IPS DF 4.7 (cell line): ENCODE measurements around the gene TSPYL4.

ENCODE experiments used
- DNase-seq: peaks from one replicate; pipeline ENCODE4 v3.0.0-alpha.2; 2013; ENCODE audit warnings: low spot score; ENCODE audit errors: extremely low read depth

The TSPYL4 gene

DNA sequence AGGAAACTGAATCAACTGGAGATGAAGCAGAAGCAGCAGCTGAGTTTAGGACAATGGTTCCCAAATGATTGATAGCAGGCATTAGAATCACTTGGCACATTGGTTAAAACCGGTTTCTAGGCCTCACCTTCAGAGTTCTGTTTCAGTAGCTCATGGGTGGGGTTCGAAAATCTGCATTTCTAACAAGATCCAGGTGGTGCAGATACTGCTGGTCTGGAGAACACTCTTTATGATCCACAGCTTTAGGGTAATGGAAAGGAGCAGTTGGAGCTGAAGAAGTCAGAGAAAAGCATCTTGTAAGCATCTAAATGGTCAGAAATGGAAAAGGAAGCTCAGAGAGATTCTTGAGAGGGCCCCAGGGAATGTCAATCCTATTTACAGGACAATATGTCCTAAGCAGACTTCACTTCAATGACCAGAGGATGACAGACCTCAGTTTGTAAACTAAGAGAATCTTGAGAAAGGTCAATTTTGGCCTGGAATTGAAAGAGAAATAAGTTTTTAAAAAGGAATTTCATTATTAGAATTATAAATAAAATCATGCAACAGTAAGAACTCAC is 17.4 kb upstream of the TSPYL4 start:
- no peak for DNase-seq

DNA sequence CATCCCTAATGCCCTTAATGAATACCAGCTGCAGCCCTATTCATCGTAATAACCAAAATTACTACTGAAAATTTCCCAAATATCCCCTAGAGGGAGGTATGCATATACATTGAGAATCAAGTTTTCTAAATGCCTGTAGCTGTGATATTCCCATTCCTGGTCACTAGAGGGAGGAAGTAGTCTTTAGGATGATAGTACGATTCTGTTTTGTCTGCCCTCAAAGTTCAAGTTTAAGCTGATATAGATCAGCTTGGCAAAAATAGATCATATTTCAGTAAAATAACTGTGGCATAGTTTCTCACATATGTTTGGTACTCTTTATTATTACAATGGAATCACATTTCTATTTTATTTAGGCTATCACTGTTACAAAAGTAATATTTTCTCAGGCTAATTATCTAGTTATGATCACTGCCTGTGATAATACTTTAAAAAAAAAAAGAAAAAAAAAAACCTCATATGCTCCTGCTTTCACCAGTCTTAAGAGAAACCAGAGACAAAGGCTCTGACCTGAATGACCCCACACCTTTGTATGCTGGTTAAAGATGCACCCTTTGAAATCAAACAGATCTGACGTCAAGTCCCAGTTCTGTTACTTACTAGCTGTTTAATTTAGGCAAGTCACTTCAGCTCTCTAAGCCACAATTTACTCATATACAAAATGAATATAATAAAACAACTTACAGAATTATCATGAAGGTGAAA is 14.9 kb upstream of the TSPYL4 start:
- no peak for DNase-seq

DNA sequence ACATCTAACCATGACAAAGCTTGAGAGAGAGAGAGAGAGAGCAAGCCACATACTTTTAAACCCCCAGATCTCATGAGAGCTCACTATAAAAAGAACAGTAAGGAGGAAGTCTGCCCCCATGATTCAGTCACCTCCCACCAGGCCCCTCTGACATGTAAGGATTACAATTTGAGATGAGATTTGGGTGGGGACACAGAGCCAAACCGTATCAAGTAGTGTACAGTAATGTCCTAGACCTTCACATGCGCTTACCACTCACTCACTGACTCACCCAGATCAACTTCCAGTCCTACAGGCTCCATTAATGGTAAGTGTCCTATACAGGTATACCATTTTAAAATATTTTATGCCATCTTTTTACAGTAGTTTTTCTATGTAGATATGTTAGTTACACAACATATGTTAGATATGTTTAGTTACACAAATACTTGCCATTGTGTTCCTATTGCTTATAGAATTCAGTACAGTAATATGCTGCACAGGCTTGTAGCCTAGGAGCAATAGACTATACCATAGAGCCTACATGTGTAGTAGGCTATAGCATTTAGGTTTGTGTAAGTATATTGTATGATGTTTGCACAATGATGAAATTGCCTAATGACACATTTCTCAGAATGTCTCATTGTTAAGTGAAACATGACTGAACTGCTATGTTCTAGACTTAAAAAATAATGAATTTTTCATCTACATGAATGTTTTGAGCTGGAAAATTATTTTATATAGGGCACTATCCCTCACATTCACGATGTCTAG is 14.1 kb upstream of the TSPYL4 start:
- no peak for DNase-seq

DNA sequence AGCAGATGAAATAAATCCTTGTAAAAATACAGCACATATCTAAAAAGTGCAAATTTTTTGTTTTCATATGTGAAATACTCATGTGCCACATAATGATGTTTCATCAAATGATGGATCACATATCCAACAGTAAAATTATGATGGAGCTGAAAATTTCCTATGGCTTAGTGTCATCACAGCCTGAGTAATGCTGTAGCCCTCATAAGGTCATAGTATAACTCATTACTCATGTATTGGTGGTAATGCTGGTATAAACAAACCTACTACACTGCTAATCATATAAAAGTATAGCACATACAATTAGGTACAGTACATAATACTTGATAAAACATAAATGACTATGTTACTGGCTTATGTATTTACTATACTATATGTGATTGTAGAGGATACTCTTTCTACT is 12.9 kb upstream of the TSPYL4 start:
- DNase-seq = no peak

DNA sequence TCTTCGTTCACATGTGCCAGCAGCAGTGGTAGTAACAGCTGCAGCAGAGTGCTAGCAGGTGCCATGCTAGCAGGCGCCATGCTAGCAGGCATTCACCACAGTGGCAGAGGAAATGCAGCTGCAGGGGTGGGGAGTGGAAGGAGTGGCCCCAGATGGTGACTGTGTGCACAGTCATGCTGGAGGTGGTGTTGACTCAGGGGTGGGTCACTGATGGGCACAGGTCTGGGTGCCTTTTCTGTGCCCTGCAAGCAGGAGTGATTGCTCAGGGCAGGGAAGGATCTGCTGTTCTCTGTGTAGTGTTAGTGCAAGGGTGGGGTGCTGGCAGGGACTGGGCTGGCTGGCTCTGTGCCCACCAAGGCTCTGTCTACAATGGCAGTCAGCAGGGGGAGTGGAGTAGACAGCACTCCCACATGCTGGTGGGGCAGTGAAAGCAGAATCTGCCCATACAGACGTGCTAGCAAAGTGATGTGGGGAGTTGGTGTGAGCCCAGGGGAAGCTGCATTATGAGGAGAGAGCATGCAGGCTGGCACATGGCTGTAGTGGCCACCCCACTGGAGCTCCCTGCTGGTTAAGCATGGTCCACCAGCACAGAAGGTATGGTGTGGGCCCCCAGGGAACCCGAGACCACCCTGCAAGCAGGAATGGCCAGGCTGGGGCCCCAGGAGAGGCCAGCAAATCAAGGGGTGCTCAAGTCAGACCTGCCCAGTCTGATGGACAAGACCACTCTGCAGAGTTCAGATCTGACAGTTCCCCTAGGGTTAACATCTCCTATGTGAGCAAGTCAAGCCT is 11.4 kb upstream of the TSPYL4 start:
- no peak for DNase-seq

DNA sequence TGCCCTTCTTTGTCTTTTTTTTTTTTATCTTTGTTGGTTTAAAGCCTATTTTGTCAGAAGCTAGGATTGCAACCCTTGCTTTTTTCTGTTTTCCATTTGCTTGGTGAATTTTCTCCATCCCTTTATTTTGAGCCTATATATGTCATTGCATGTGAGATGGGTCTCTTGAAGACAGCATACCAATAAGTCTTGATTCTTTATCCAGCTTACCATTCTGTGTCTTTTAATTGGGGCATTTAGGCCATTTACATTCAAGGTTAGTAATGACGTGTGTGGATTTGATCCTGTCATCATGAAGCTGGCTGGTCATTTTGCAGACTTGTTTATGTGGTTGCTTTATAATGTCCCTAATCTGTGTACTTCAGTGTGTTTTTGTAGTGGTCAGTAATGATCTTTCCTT is 9.5 kb upstream of the TSPYL4 start:
- no peak for DNase-seq

DNA sequence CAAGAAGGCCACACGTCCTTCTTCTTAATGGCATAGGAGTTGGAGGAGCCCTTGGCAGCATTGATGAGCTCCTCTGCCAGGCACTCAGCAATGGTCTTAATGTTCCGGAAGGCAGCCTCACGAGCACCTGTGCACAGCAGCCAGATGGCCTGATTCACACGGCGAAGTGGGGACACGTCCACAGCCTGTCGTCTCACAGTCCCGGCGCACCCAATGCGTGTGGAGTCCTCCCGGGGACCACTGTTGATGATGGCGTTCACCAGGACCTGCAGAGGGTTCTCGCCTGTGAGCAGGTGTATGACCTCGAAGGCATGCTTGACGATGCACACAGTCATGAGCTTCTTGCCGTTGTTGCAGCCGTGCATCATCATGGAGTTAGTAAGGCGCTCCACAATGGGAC is 4.6 kb upstream of the TSPYL4 start:
- DNase-seq = no peak

DNA sequence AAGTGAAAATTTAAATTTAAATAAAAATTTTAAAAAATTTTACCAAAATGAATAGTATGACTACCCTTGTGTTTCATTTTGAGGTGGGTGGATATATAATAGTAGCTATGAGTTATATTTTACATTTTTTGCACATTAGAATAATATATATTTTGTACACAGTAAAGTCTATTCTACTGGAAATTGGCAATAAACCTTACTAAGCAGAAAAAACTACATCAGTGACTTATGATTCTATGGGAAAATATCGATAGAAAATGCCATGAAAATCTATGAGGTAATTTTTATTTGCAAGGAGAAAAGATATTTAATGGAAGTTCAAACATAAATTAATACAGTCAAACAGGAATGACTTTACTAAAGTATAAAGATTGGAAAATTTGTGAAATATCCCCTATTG is 2.8 kb upstream of the TSPYL4 start:
- no peak for DNase-seq

DNA sequence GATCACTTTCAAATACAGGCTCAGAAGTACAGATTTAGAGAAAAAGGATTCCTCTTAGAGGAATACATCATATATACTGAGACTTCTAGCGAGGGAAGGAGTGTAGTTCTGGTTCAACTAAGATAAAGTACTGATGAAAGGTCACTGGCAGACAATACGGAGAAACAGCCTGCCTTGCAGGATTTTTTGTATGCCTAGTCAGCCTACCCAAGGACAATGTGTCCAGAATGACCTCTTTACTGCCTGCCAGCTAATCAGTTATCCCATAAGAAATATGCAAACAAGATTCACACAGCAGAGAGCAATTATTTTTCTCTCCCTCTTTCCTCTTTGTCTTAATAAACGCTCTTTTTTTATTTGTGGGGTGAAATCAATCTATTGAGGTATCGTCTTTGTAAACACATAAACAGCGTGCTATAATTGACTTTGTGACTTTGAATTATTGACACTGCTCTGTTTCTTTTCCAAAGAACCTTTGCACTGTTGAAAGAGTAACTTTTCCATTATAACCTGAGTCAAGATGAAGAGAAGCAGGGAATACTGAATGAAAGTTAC is 1.4 kb upstream of the TSPYL4 start:
- DNase-seq = no peak

DNA sequence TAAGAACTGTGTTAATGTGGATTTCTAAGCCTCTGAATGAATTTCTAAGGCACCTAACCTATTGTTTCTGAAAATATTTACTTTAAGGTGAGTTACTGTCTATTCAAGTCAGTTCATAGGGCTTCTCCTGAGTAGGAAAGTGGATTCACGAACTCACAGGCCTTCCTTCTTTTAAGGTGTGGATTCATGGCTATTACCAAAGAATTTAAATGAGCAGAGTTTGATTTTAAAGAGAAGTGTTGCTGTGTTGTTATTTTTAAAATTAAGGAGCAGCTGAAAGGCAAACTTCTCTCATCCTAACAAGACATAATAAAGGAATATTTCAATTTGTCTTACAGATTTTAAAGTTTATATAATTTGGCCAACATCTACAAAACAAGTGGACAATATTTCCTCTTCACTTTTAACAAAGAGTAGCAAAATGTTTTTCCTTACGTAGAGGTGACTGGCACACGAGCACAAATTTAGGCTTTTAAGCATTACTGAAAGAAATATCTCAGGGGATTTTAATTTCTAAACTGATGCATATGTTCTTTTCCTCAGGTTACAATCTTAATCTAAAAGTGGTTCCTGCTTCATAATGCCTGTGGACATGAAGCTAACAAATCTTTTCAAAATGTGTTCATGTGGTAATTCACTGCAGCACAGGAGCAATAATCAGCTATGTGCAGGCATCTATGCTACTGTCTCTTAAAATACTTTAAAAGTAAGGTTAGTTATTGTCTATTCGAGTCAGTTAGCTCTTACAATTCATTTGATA is 602 bp upstream of the TSPYL4 start:
- DNase-seq = no peak

DNA sequence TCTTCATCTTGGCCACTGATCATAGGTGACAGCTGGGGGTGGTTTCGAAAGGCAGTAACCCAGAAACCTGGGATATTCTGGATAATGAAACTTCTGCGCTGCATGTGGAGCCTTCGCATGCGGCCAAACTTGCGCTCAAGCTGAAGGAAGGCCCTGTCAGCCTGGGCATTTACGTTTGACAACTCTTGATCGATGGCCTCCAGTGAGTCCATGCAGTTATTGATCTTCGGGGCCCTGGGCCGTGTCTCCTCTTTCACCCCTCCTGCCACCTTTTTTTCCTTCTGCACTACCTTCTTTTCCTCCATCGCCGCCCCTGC is 729 bp downstream of the TSPYL4 start:
- no peak for DNase-seq

DNA sequence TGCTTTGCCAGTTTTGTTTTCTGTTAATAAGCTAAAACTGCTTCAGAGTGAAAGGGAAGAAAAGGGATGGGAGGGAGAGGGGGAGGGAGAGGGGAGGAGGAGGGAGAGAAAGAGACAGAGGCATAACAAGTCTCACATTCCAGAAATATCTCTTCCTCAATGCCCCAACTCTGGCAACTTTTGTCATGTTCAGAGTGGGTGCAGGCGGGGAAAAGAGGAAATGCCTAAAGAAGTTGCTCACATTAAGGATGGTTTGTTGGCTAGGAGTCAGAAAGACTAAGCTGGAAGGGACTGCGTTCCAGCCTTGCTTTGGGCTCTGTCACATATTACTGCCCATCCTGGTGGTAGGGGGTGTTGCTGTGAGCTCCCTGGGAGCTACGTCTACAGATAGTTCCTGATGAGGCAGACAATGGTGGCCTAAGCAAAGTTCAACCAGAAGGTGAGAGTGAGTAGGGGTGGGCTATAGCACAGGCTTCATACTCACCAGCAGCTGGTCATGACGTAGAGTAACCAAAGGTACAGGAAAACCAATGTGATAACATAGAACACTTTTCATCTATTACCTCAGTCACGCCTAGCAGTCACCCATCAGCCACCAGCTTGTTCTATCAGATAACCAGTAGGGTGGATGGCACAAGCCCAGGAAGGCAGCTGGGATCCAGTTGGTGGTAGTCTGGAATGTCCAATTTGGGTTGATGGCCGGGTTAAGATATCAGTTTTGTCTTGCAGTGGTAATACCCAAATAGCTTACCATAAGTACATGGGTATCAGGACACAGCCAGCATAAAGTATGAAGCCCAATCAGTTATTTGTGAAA is 2.1 kb downstream of the TSPYL4 start:
- DNase-seq = no peak

DNA sequence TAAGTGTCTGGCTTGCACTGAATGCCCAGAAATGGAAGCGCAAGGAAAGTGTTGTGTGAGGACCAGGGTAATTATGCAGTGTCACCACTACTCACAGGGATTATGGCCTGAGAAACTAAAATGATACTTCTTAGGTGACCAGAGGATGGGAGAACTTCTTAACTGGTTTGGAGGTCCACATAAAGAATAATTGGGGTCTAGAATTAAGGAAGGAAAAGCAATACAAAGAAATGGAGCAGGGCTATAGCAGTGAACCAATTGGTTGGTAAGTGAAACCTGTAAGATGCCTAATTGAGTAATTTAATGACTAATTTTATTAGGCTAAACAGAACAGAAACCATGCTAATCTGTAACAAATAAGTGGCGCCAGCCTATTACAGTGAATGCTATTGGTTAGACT is 5.3 kb downstream of the TSPYL4 start:
- no peak for DNase-seq

DNA sequence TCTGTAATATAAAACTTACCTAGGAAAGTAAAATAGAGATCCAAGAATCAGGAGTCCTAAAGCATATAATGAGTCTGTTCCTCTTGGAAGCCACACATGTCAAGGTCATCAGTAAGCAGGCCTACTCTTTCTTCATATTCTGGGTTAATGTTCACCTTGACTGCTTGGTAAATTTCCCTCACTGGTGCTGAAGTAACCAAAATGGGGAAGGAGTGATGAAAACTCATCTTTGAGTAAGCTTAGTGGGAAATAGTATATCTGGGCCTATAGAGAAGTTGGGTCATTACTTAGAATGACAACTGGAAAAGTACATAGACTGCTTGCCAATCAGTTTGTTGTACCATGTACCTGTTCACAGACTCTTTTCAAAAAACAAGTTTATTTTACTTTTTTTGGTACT is 6.6 kb downstream of the TSPYL4 start:
- no peak for DNase-seq

DNA sequence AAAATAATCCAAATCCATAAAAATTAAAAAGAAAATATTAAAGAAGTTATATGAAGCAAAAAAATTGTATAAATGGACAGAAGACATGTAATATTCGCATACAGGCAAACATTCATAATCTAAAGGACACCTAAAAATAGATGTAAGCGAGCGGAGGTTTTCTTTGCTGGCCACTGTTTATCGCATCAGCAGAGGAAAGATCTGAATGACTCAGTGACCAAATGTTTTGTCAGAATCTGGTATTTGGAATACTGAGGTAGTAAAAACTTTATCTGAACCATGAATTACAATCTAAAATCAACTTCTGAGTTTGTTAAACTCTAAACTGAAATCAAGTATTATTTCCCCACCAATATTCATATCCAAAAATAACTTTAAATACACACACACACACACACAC is 7.8 kb downstream of the TSPYL4 start:
- DNase-seq = no peak

DNA sequence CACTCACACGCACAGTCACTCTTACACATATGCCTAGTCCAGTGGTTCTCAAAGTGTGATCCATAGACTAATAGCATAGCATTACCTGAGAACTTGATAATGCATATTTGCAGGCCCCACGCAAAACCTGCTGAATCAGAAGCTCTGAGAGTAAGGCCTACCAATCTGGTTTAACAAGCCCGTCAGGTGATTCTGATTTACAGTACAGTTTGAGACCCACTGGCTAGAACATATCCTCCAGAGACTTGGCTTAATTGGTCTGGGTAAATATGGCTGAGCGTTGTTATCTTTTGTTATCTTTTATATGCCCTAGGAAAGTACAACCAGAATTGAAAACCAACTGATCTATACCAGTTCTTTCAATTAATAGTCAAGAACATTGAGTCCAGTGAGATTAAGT is 9.6 kb downstream of the TSPYL4 start:
- DNase-seq = no peak

DNA sequence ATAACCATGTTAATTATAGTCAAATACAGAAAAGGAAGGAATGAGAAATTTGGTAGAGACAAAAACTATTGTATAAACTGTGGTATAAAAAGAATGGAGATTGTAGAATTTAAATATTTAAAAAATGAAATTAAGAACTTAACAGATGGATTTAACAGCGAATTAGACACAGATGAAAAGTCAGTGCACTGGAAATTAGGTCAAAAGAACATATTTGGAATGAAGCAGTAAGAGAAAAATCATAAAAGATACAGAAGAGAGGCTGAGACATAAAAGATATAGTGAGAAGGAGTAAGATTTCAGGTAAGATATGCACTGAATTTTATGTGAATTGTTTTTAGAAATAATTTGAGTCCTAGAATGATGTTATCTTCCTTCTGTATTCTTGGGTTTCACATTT is 14.0 kb downstream of the TSPYL4 start:
- DNase-seq = no peak

DNA sequence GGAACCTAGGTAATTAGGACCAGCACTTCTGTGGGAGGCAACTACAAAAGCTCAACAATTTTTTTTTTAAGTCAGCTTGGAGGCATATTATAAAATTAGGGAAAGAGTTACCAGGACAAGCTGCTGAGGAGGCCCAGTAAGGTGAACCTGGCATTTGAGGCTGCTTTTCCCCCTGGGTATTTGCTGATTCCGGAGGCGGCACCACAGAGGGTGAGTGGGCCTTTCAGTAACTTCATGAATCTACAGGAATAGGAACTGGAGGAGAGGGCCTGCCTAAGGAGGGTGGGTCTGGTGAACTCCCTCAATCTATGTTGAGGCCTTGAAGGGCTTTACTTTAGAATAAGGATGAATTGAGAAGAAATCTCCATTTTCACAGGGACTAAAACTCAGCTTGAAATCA is 14.6 kb downstream of the TSPYL4 start:
- DNase-seq = no peak

DNA sequence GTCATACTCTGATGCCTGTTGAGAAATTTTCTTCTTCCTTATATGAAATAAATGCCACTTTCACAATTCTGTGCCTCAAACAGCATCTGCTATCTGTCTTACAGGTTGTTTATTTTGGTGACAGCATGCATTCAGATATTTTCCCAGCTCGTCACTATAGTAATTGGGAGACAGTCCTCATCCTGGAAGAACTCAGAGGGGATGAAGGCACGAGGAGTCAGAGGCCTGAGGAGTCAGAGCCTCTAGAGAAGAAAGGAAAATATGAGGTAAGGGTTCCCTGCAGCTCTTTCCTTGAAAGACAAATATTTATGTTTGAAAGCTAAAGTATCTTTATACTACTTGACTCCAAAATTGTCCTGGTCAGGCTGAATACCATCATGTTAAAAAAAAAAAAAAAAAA is 15.8 kb downstream of the TSPYL4 start:
- no peak for DNase-seq

DNA sequence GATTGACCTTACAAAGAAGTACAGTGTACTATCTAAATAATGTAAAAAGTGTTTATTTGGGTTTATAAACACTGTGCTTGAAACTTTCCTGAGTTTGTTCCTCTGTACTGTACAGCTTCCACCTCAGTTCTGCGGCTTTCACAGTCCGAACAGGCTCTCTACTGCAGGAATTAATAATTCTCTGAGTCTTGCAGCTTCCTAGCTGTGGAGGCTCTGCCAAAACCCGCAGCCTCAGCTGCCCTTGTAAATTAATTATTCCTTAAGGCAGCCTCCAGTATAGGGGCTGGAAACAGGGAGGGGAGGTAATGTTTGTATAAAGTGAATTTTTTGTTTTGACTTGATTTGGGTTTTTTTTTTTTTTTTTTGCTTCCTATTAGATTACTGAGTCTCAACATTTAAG is 19.2 kb downstream of the TSPYL4 start:
- no peak for DNase-seq
